Measurements from ENCODE around the gene ZNF281.
"Not testable (repeated sequence)": the region's sequence is repeated elsewhere in the genome, so short reads cannot be mapped to it uniquely, and the experiment has no call there.

ZNF281 gene

GRCh38 chr1:200448034-200448762 is 38.4 kb upstream of the ZNF281 start:
- TF ChIP-seq, protein P1, sequence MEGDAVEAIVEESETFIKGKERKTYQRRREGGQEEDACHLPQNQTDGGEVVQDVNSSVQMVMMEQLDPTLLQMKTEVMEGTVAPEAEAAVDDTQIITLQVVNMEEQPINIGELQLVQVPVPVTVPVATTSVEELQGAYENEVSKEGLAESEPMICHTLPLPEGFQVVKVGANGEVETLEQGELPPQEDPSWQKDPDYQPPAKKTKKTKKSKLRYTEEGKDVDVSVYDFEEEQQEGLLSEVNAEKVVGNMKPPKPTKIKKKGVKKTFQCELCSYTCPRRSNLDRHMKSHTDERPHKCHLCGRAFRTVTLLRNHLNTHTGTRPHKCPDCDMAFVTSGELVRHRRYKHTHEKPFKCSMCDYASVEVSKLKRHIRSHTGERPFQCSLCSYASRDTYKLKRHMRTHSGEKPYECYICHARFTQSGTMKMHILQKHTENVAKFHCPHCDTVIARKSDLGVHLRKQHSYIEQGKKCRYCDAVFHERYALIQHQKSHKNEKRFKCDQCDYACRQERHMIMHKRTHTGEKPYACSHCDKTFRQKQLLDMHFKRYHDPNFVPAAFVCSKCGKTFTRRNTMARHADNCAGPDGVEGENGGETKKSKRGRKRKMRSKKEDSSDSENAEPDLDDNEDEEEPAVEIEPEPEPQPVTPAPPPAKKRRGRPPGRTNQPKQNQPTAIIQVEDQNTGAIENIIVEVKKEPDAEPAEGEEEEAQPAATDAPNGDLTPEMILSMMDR (IDR thresholded peaks at IDR 0.05; ENCODE audit: low read depth, low read length), result no peak
- no peak for DNase-seq (ENCODE audit: extremely low read depth, low read depth)

GRCh38 chr1:200445213-200445612 is 35.4 kb upstream of the ZNF281 start:
- DNase-seq (ENCODE audit: extremely low read depth, low read depth), result no peak
- TF ChIP-seq, protein P1 (IDR thresholded peaks at IDR 0.05; ENCODE audit: low read depth, low read length), result no peak

DNA sequence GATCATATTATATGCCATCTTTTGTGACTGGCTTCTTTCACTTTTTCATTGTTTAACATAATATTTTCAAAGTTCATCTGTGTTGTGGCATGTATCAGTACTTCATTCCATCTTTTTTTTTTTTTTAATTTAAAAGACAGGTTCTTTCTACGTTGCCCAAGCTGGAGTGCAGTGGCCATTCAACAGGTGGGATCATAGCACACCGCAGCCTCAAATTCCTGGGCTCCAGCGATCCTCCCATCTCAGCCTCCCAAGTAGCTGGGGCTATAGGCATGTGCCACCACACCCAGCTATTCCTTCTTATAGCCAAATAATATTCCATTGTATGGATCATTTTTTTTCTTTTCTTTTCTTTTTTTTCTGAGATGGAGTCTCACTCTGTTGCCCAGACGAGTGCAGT is 34.6 kb upstream of the ZNF281 start:
- no peak for DNase-seq (ENCODE audit: extremely low read depth, low read depth)
- TF ChIP-seq, protein P1 (IDR thresholded peaks at IDR 0.05; ENCODE audit: low read depth, low read length), result no peak

GRCh38 chr1:200443860-200444259 is 34.0 kb upstream of the ZNF281 start:
- TF ChIP-seq, protein P1 (IDR thresholded peaks at IDR 0.05; ENCODE audit: low read depth, low read length), result no peak
- no peak for DNase-seq (ENCODE audit: extremely low read depth, low read depth)

- DNase-seq (ENCODE audit: extremely low read depth, low read depth), result no peak
- TF ChIP-seq, protein P1 (IDR thresholded peaks at IDR 0.05; ENCODE audit: low read depth, low read length), result no peak
These were observed 32.8 kb upstream of the ZNF281 start for GRCh38 chr1:200442537-200443156.

DNA sequence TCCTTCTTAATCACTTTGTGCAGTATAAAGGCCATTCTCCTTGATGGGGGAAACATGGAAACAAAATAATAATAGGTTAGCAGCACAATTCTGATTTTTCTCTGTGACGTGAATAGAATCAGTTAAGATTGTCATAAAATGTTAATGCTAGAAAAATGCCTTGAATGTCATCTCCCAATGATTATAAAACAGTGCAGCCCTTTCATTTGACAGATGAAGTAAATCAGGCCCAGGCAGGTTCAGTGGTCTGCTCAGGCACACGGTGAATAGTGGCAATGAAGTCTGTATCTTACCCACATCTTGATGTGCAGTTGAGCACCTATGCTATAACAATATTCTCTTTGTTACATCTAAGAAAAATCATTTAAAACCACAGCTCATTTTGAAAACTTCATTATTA is 32.2 kb upstream of the ZNF281 start:
- TF ChIP-seq, protein P1 (IDR thresholded peaks at IDR 0.05; ENCODE audit: low read depth, low read length), result no peak
- DNase-seq (ENCODE audit: extremely low read depth, low read depth), result no peak

DNA sequence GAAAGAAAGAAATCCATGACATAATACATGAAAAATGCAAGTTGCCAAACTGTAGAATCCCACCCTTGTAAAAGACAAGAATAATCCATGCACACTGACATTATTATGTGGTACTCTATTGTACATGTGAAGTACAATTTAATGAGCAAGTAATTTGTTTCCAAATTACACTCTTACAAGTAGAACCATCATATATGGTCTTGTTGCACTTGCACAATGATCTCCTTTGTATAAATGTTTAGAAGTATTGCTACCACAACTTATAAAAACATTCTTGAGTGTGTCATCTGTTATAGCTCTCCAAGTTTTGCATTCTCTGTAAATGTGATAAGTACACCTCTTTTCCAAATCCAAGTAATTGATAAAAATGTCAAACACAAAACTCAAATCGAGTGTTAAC is 29.1 kb upstream of the ZNF281 start:
- TF ChIP-seq, protein P1 (IDR thresholded peaks at IDR 0.05; ENCODE audit: low read depth, low read length), result no peak
- no peak for DNase-seq (ENCODE audit: extremely low read depth, low read depth)

DNA sequence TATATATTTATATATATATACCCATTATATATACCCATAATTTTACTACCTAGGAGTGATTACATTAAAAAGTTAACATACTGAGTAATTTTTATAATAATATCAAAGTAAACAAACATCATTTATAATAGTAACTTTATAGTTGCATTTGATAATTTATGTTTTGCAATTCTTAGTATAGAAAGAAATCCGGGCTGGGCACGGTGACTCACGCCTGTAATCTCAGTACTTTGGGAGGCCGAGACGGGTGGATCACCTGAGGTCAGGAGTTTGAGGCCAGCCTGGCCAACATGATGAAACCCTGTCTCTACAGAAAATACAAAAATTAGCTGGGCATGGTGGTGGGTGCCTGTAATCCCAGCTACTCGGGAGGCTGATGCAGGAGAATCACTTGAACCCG is 28.6 kb upstream of the ZNF281 start:
- DNase-seq (ENCODE audit: extremely low read depth, low read depth), result not testable (repeated sequence)
